Upper lobe of left lung (tissue), 4 donors: ENCODE measurements around the gene SFN.

Source experiments
- CTCF ChIP-seq, 6 experiments: fragments of 450-650 bp in 4 of 6; fragments of 200-600 bp in 2 of 6; sonication (generic) in 2 of 6; IDR thresholded peaks; one replicate each; pipeline ENCODE4 v1.5.1; 2016 to 2019; ENCODE audit warnings: antibody characterized with exemption in 6 of 6
- POLR2A ChIP-seq, 4 donors: fragments of 450-650 bp; IDR thresholded peaks; one replicate each; pipeline ENCODE4 v1.5.1; 2016 to 2017; ENCODE audit warnings: antibody characterized with exemption in 4 of 4, mild to moderate bottlenecking in 2 of 4

- TF ChIP-seq CTCF (IDR thresholded peaks at IDR 0.05) (peak in 1 of 6 experiments; percentile 2), POLR2A (IDR thresholded peaks at IDR 0.05) (no peak)
These were observed 27.5 kb downstream of the SFN start for GRCh38 chr1:26890467-26890796.
